Measurements from ENCODE around the gene FYTTD1. TPM values are rescaled to one million over a fixed set of nuclear protein-coding genes. Genes with fewer than 3 reads are reported as not detected.

FYTTD1 gene
- total RNA-seq, 1 experiment from 2014 or later, result 70.7 TPM

- TF ChIP-seq REST (IDR thresholded peaks at IDR 0.05; ENCODE audit: low read depth), result no peak
Observed at GRCh38 chr3:197791113-197791891, 41.6 kb downstream of the FYTTD1 start, which contains the start of gene LRCH3 (continued).

DNA sequence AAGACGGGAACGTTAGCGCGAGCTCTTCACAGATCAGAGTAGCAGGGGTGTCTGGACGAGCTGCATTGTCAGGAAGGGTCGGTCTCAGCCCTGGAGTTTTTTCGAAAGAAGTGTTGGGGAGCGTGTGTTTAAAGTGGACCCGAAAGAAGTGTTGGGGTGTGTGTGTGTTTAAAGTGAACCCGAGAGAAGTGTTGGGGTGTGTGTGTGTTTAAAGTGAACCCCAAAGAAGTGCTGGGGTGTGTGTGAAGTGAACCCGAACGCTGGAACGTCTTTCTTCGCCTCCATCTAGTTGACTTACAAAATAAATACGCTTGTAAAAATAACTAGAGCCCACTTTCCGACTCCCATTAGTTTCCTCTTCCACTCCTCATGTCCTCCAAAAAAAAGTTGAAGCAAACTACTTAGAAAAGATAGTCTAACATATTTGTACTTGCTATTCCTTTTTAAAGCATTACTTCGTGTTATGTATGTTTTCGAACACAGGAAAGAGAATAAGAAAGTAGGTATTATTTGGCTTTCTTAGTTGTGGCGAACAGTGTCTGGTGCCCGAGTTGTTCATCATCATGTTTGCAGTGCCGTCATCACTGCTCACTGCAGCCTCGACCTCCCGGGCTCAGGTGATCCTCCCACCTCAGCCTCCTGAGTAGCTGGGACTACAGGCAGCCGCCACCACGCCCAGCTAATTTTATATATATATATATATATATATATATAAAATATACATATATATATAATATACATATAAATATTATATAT is 42.4 kb downstream of the FYTTD1 start:
- Histone ChIP-seq H3K9me2 (ENCODE audit: insufficient read depth) (no peaks in the 10 kb centered on the region), H2AFZ (ENCODE audit: low read depth, low read length, poor library complexity, severe bottlenecking) (no peak overlapping the region), H3K36me3 (ENCODE audit: control insufficient read depth in 1 of 2, insufficient read depth in 2 of 2, low read length in 2 of 2) (no peaks in the 10 kb centered on the region), H3K27me3 (ENCODE audit: insufficient read depth, low read length) (no peaks in the 10 kb centered on the region), H3K9ac (ENCODE audit: low read length) (peak overlapping the region; percentile 92), H3K79me2 (ENCODE audit: insufficient read depth, low read length) (peaks cover 51% of the 10 kb centered on the region), H3K27ac (ENCODE audit: low read depth, low read length) (peak overlapping the region; percentile 84), H3K4me3 (replicated peaks in 1 of 2; ENCODE audit: low read depth in 1 of 2, low read length in 2 of 2) (peak overlapping the region; percentile 62 to 80), H4K20me1 (ENCODE audit: insufficient read depth) (no peaks in the 10 kb centered on the region), H3K9me3 (ENCODE audit: control insufficient read depth in 1 of 2, insufficient read depth in 1 of 2, low read depth in 1 of 2, low read length in 2 of 2) (no peaks in the 10 kb centered on the region), H3K4me1 (ENCODE audit: control insufficient read depth in 1 of 2, insufficient read depth in 2 of 2, low read length in 2 of 2) (peaks cover 0 to 15% of the 10 kb centered on the region in 2 experiments; a peak in 1 of 4 replicates), H3K4me2 (ENCODE audit: low read length) (peak overlapping the region; percentile 88)
- RAD21 ChIA-PET (ENCODE audit: low non-redundant PET in 1 of 2, low total read pairs in 2 of 2, uncharacterized antibody in 2 of 2, unreplicated experiment in 2 of 2), result no interaction called here
- CTCF ChIA-PET, result no interaction called here
- POLR2A ChIA-PET, result no interaction called here
- no peak for DNase-seq (ENCODE audit: low read depth, low spot score)
- peak; percentile 47 for ATAC-seq
- BruUV-seq (replicated peaks), result TSS peak; percentile 64
- TF ChIP-seq EGR1 (IDR thresholded peaks at IDR 0.05; ENCODE audit: low read depth) (no peak), ELF1 (IDR thresholded peaks at IDR 0.05; ENCODE audit: borderline replicate concordance, low read depth) (no peak)
- TF ChIP-seq, protein P1, sequence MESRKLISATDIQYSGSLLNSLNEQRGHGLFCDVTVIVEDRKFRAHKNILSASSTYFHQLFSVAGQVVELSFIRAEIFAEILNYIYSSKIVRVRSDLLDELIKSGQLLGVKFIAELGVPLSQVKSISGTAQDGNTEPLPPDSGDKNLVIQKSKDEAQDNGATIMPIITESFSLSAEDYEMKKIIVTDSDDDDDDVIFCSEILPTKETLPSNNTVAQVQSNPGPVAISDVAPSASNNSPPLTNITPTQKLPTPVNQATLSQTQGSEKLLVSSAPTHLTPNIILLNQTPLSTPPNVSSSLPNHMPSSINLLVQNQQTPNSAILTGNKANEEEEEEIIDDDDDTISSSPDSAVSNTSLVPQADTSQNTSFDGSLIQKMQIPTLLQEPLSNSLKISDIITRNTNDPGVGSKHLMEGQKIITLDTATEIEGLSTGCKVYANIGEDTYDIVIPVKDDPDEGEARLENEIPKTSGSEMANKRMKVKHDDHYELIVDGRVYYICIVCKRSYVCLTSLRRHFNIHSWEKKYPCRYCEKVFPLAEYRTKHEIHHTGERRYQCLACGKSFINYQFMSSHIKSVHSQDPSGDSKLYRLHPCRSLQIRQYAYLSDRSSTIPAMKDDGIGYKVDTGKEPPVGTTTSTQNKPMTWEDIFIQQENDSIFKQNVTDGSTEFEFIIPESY (IDR thresholded peaks at IDR 0.05; ENCODE audit: extremely low read depth, insufficient replicate concordance, low read length), result no peak
- TF ChIP-seq, protein P2, sequence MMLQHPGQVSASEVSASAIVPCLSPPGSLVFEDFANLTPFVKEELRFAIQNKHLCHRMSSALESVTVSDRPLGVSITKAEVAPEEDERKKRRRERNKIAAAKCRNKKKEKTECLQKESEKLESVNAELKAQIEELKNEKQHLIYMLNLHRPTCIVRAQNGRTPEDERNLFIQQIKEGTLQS (IDR thresholded peaks at IDR 0.05), result no peak
- intact Hi-C loops (cut with micrococcal nuclease), result loop anchor here (10.0 kb wide), 1 partner anchor 107 kb away; no protein-coding TSS in a partner anchor

Data from HCT116 (cell line).